ENCODE results near the gene KAT6B. TPM values are rescaled to one million over a fixed set of nuclear protein-coding genes. Genes with fewer than 3 reads are reported as not detected.

KAT6B gene
- total and polyA plus RNA-seq, 2 donors (not counting 1 experiment from before 2014, with no cell fraction given): 8.6 to 111 TPM

- Histone ChIP-seq H3K9me3 (ENCODE audit: control extremely low read depth in 1 of 3, control insufficient read depth in 2 of 3, insufficient read depth in 1 of 3, low read length in 2 of 3) (no peaks in the 10 kb centered on the region), H3K27me3 (replicated peaks in 1 of 4; ENCODE audit: control extremely low read depth in 1 of 4, control insufficient read depth in 3 of 4, insufficient read depth in 4 of 4, low read length in 3 of 4) (no peaks in the 10 kb centered on the region), H3K27ac (ENCODE audit: low read length in 2 of 2) (no peak overlapping the region), H3K4me3 (ENCODE audit: control extremely low read depth in 1 of 5, extremely low read depth in 1 of 5, insufficient read depth in 1 of 5, low read depth in 2 of 5, low read length in 4 of 5) (no peak overlapping the region), H3K36me3 (replicated peaks in 1 of 2; ENCODE audit: control extremely low read depth in 1 of 2, control insufficient read depth in 1 of 2, extremely low read depth in 1 of 2, insufficient read depth in 2 of 2, low read length in 1 of 2) (no peaks in the 10 kb centered on the region), H2AFZ (ENCODE audit: insufficient read depth, low read depth, low read length, poor library complexity, severe bottlenecking) (peak overlapping the region; percentile 14), H3K4me1 (ENCODE audit: control insufficient read depth in 2 of 2, insufficient read depth in 2 of 2, low read length in 2 of 2) (peaks cover 22 to 25% of the 10 kb centered on the region in 2 donors), H4K20me1 (ENCODE audit: control insufficient read depth, insufficient read depth, low read length, poor library complexity, severe bottlenecking) (peaks cover 14% of the 10 kb centered on the region), H3K4me2 (replicated peaks; ENCODE audit: low read depth, low read length, poor library complexity, severe bottlenecking) (peak overlapping the region; percentile 35), H3K79me2 (ENCODE audit: control insufficient read depth, insufficient read depth, low read length) (peaks cover 72% of the 10 kb centered on the region), H3K9ac (ENCODE audit: low read length) (no peak overlapping the region)
- ChIA-PET CTCF (no interaction called here), POLR2A (no interaction called here)
- intact Hi-C loops (cut with micrococcal nuclease): loop anchor here (10.0 kb wide), 1 partner anchor 55 kb away; no protein-coding TSS in a partner anchor
- no peaks in the 10 kb centered on the region for H3K27me3 Mint-ChIP-seq
- H3K4me3 Mint-ChIP-seq: peak overlapping the region; percentile 21
- 0% methylated on average over 1 of the region's 5 CpGs for WGBS (ENCODE audit: insufficient coverage)
- DNase-seq: peak; percentile 27
- no peaks in the 10 kb centered on the region for H3K9me3 Mint-ChIP-seq (ENCODE audit: insufficient read depth)
- ATAC-seq (ENCODE audit: low read depth): peak; percentile 36
- peaks cover 50% of the 10 kb centered on the region for H3K4me1 Mint-ChIP-seq
- H3K27ac Mint-ChIP-seq: peak overlapping the region; percentile 62
- TF ChIP-seq EZH2 (IDR thresholded peaks at IDR 0.05; ENCODE audit: borderline replicate concordance, insufficient read depth, low read depth, low read length, poor library complexity, severe bottlenecking) (no peak), CTCF (IDR thresholded peaks at IDR 0.05) (no peak)
Observed at GRCh38 chr10:74900297-74900696, 73.9 kb downstream of the KAT6B start.

GRCh38 chr10:74901301-74901700, 74.9 kb downstream of the KAT6B start:
- Mint-ChIP-seq H3K27ac (no peak overlapping the region), H3K9me3 (ENCODE audit: insufficient read depth) (no peaks in the 10 kb centered on the region), H3K27me3 (no peaks in the 10 kb centered on the region), H3K4me1 (peaks cover 48% of the 10 kb centered on the region), H3K4me3 (no peak overlapping the region)
- no peak for ATAC-seq (ENCODE audit: low read depth)
- no peak for TF ChIP-seq CTCF (IDR thresholded peaks at IDR 0.05)
- no peak for TF ChIP-seq EZH2 (IDR thresholded peaks at IDR 0.05; ENCODE audit: borderline replicate concordance, insufficient read depth, low read depth, low read length, poor library complexity, severe bottlenecking)
- Histone ChIP-seq H3K4me1 (ENCODE audit: control insufficient read depth in 2 of 2, insufficient read depth in 2 of 2, low read length in 2 of 2) (peaks cover 22 to 25% of the 10 kb centered on the region in 2 donors), H3K36me3 (replicated peaks in 1 of 2; ENCODE audit: control extremely low read depth in 1 of 2, control insufficient read depth in 1 of 2, extremely low read depth in 1 of 2, insufficient read depth in 2 of 2, low read length in 1 of 2) (no peaks in the 10 kb centered on the region), H3K27me3 (replicated peaks in 1 of 4; ENCODE audit: control extremely low read depth in 1 of 4, control insufficient read depth in 3 of 4, insufficient read depth in 4 of 4, low read length in 3 of 4) (no peaks in the 10 kb centered on the region), H2AFZ (ENCODE audit: insufficient read depth, low read depth, low read length, poor library complexity, severe bottlenecking) (no peak overlapping the region), H3K79me2 (ENCODE audit: control insufficient read depth, insufficient read depth, low read length) (peaks cover 66% of the 10 kb centered on the region), H3K9me3 (ENCODE audit: control extremely low read depth in 1 of 3, control insufficient read depth in 2 of 3, insufficient read depth in 1 of 3, low read length in 2 of 3) (no peaks in the 10 kb centered on the region), H3K9ac (ENCODE audit: low read length) (no peak overlapping the region), H4K20me1 (ENCODE audit: control insufficient read depth, insufficient read depth, low read length, poor library complexity, severe bottlenecking) (peaks cover 16% of the 10 kb centered on the region), H3K4me3 (ENCODE audit: control extremely low read depth in 1 of 5, extremely low read depth in 1 of 5, insufficient read depth in 1 of 5, low read depth in 2 of 5, low read length in 4 of 5) (no peak overlapping the region), H3K27ac (ENCODE audit: low read length in 2 of 2) (no peak overlapping the region), H3K4me2 (replicated peaks; ENCODE audit: low read depth, low read length, poor library complexity, severe bottlenecking) (no peak overlapping the region)
- intact Hi-C loops (cut with micrococcal nuclease): loop anchor here (10.0 kb wide), 1 partner anchor 54 kb away; no protein-coding TSS in a partner anchor
- no peak for DNase-seq
- CTCF ChIA-PET: no interaction called here
- POLR2A ChIA-PET: no interaction called here
- WGBS (ENCODE audit: insufficient coverage): 100% methylated on average over 1 of the region's 2 CpGs
